ENCODE measurements around the gene TSGA10. TPM values are rescaled to one million over a fixed set of nuclear protein-coding genes. Genes with fewer than 3 reads are reported as not detected.
"Not testable (repeated sequence)": the region's sequence is repeated elsewhere in the genome, so short reads cannot be mapped to it uniquely, and the experiment has no call there.

The TSGA10 gene
- polyA plus RNA-seq (2011; rRNA removed) = 1.4 and 1.8 TPM in 2 replicates
- polyA minus RNA-seq (2011; rRNA and poly(A)+ RNA removed) = 1.2 and 1.7 TPM in 2 replicates

- Histone ChIP-seq H3K27ac (ENCODE audit: low read depth, low read length) (peak within 1 kb of the TSS; percentile 87), H3K27me3 (ENCODE audit: control insufficient read depth, insufficient read depth, low read length) (no peaks in the 10 kb centered on the region), H3K9me3 (ENCODE audit: control insufficient read depth, insufficient read depth, low read length) (no peaks in the 10 kb centered on the region), H3K4me3 (ENCODE audit: low read depth, low read length) (peak within 1 kb of the TSS; percentile 84)
- POLR2A ChIA-PET = interaction anchor here (0.6 to 1.3 kb wide), 3 partner anchors 15 to 181 kb away, joined by 3 read pairs; no protein-coding TSS in a partner anchor
- DNase-seq (ENCODE audit: low read depth, low spot score) = peak; percentile 73
- CTCF ChIA-PET = interaction anchor here (0.6 kb wide), 1 partner anchor 506 kb away, joined by 3 read pairs; no protein-coding TSS in a partner anchor
- TF ChIP-seq CTCF (IDR thresholded peaks at IDR 0.05; ENCODE audit: low read depth, low read length) = peak; percentile 34
Observed at GRCh38 chr2:99154643-99155536, at the start of gene TSGA10, which contains the start of gene LIPT1. Gene TSGA10, minus strand, starts transcription at chr2:99154942. Its CDS starts 45,503 bp downstream, at chr2:99109439. Gene LIPT1, plus strand, starts transcription at chr2:99154967. Its CDS starts 6,991 bp downstream, at chr2:99161958.

GRCh38 chr2:99201959-99202678 lies 47.4 kb upstream of the TSGA10 start:
- Histone ChIP-seq H3K4me3 (ENCODE audit: low read depth, low read length) (no peak overlapping the region), H3K27ac (ENCODE audit: low read depth, low read length) (no peak overlapping the region), H3K27me3 (ENCODE audit: control insufficient read depth, insufficient read depth, low read length) (no peaks in the 10 kb centered on the region), H3K9me3 (ENCODE audit: control insufficient read depth, insufficient read depth, low read length) (peaks cover 5% of the 10 kb centered on the region; the same call in 1 of the 2 replicates)
- ChIA-PET POLR2A (no interaction called here), CTCF (no interaction called here)
- peak; percentile 20; the same call in 1 of the 2 replicates for TF ChIP-seq CTCF (IDR thresholded peaks at IDR 0.05; ENCODE audit: low read depth, low read length)
- DNase-seq (ENCODE audit: low read depth, low spot score) = no peak

GRCh38 chr2:99200076-99200800 lies 45.5 kb upstream of the TSGA10 start:
- H3K27me3 ChIP-seq (ENCODE audit: control insufficient read depth, insufficient read depth, low read length) = no peaks in the 10 kb centered on the region
- no peak overlapping the region for H3K27ac ChIP-seq (ENCODE audit: low read depth, low read length)
- POLR2A ChIA-PET = interaction anchor here (0.6 kb wide), 1 partner anchor 36 kb away, joined by 5 read pairs; no protein-coding TSS in a partner anchor
- peaks cover under 1% of the 10 kb centered on the region; the same call in 1 of the 2 replicates for H3K9me3 ChIP-seq (ENCODE audit: control insufficient read depth, insufficient read depth, low read length)
- TF ChIP-seq CTCF (IDR thresholded peaks at IDR 0.05; ENCODE audit: low read depth, low read length) = no peak
- no peak for DNase-seq (ENCODE audit: low read depth, low spot score)
- H3K4me3 ChIP-seq (ENCODE audit: low read depth, low read length) = no peak overlapping the region
- CTCF ChIA-PET = interaction anchor here (0.6 kb wide), 2 partner anchors 26 to 288 kb away, joined by 3 read pairs; no protein-coding TSS in a partner anchor

GRCh38 chr2:99198103-99198841 lies 43.5 kb upstream of the TSGA10 start:
- no peaks in the 10 kb centered on the region for H3K27me3 ChIP-seq (ENCODE audit: control insufficient read depth, insufficient read depth, low read length)
- ChIA-PET POLR2A (no interaction called here), CTCF (no interaction called here)
- no peak overlapping the region for H3K27ac ChIP-seq (ENCODE audit: low read depth, low read length)
- H3K9me3 ChIP-seq (ENCODE audit: control insufficient read depth, insufficient read depth, low read length) = no peaks in the 10 kb centered on the region
- no peak for TF ChIP-seq CTCF (IDR thresholded peaks at IDR 0.05; ENCODE audit: low read depth, low read length)
- DNase-seq (ENCODE audit: low read depth, low spot score) = no peak
- H3K4me3 ChIP-seq (ENCODE audit: low read depth, low read length) = no peak overlapping the region

GRCh38 chr2:99192364-99192763 lies 37.6 kb upstream of the TSGA10 start:
- POLR2A ChIA-PET; H3K9me3 ChIP-seq (ENCODE audit: control insufficient read depth, insufficient read depth, low read length); H3K4me3 ChIP-seq (ENCODE audit: low read depth, low read length); DNase-seq (ENCODE audit: low read depth, low spot score); CTCF ChIA-PET; H3K27ac ChIP-seq (ENCODE audit: low read depth, low read length); H3K27me3 ChIP-seq (ENCODE audit: control insufficient read depth, insufficient read depth, low read length): not testable (repeated sequence)

Measured in AG04450 (cell line).